Subcutaneous adipose tissue (tissue), 4 donors: ENCODE measurements around the gene AKT1. TPM values are rescaled to one million over a fixed set of nuclear protein-coding genes. Genes with fewer than 3 reads are reported as not detected.

Experiments
- CTCF ChIP-seq: fragments of 450-650 bp; IDR thresholded peaks from one replicate; pipeline ENCODE4 v1.5.1; 2016; ENCODE audit warnings: low read depth, mild to moderate bottlenecking, control low read depth, antibody characterized with exemption, moderate library complexity
- total RNA-seq, 4 donors: library from RNA; depleted of rRNA; stranded (reverse); fragments of >200 nt; gene quantifications; one replicate each; pipeline ENCODE4 v1.1.0, GENCODE V29; 2016

The AKT1 gene
- total RNA-seq, 4 donors from 2014 or later, result 70.9 to 264 (median 110) TPM

GRCh38 chr14:104766256-104766862 is 29.2 kb downstream of the AKT1 start:
- no peak for TF ChIP-seq CTCF

DNA sequence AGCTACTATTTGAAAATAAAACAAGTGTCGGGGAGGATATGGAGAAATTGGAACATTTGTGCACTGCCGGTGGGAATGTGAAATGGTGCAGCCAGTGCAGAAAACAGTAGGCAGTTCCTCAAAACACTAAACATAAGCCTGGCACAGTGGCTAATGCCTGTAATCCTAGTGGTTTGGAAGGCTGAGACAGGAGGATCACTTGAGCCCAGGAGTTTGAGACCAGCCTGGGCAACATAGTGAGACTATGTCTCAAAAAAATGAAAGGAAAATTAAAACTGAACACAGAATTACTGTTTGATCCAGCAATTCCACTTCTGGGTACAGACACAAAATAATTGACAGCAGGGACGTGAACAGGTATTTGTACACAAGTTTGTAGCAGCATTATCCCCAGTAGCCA is 30.0 kb downstream of the AKT1 start:
- no peak for TF ChIP-seq CTCF

GRCh38 chr14:104758981-104759969 is 36.3 kb downstream of the AKT1 start:
- TF ChIP-seq CTCF, result no peak

GRCh38 chr14:104757681-104758392 is 37.7 kb downstream of the AKT1 start:
- TF ChIP-seq CTCF, result no peak

GRCh38 chr14:104757238-104757585 is 38.3 kb downstream of the AKT1 start:
- TF ChIP-seq CTCF, result no peak

DNA sequence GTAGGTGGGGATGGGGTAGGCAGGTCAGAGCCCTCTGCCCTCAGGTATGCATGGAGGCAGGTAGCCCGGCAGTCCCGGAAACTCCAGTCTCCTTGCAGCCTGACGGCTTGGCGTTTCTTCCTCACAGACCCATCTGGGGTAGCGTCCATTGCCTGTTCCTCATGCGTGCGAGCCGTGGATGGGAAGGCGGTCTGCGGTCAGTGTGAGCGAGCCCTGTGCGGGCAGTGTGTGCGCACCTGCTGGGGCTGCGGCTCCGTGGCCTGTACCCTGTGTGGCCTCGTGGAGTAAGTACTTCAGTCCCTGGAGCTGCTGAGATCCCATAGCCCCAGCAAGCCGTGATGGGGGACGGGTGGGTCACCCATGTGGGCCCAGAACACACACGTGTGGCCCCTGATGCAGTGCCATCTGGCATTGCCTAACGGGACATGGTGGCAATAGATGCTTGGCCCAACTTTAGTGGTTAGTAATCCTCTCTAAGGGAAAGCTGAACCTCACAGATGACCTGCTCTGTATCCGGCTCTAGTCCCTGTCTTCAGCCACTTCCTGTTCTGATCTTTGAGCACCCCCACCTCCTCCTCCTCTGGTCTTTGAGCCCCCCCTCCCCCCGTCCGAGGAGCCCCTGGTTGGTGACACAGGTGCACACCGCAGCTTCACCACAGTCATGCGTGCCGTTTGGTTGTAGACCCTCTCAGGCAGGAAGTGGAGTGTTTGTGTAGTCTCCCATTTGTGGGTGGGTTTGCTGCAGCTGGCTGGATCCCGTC is 38.9 kb downstream of the AKT1 start:
- TF ChIP-seq CTCF, result no peak
